Pulmonary artery endothelial cell (primary cell): Measurements from ENCODE around the gene SLC38A4. TPM values are rescaled to one million over a fixed set of nuclear protein-coding genes. Genes with fewer than 3 reads are reported as not detected.
"Not testable (repeated sequence)": the region's sequence is repeated elsewhere in the genome, so short reads cannot be mapped to it uniquely, and the experiment has no call there.

Experiments used
- DNase-seq: peaks from one replicate; pipeline ENCODE4 v3.0.0-alpha.2; 2011; ENCODE audit warnings: low read depth, low spot score
- total RNA-seq: library from RNA; depleted of rRNA; stranded (reverse); fragments of >200 nt; gene quantifications from 2 replicates; pipeline ENCODE4 v1.2.3, GENCODE V29; 2014

Gene SLC38A4
- total RNA-seq, 1 donor from 2014 or later, result under 0.01 TPM

GRCh38 chr12:46777587-46777986, 48.2 kb downstream of the SLC38A4 start:
- no peak for DNase-seq

GRCh38 chr12:46775796-46776195, 50.0 kb downstream of the SLC38A4 start:
- DNase-seq, result no peak

- DNase-seq, result no peak
Measured at GRCh38 chr12:46774322-46774633, 51.5 kb downstream of the SLC38A4 start.

GRCh38 chr12:46773586-46774321, 52.0 kb downstream of the SLC38A4 start:
- no peak for DNase-seq

- DNase-seq, result no peak
Measured at GRCh38 chr12:46771268-46771827, 54.4 kb downstream of the SLC38A4 start.

GRCh38 chr12:46770501-46771183, 55.2 kb downstream of the SLC38A4 start:
- DNase-seq, result no peak

- no peak for DNase-seq
Measured at GRCh38 chr12:46764005-46764404, 61.8 kb downstream of the SLC38A4 start.

- no peak for DNase-seq
Measured at GRCh38 chr12:46763230-46763629, 62.6 kb downstream of the SLC38A4 start.

GRCh38 chr12:46754550-46754949, 71.2 kb downstream of the SLC38A4 start:
- DNase-seq, result no peak

- no peak for DNase-seq
Measured at GRCh38 chr12:46752396-46752795, 73.4 kb downstream of the SLC38A4 start.

- no peak for DNase-seq
Measured at GRCh38 chr12:46751173-46751572, 74.6 kb downstream of the SLC38A4 start.

GRCh38 chr12:46749322-46749721, 76.5 kb downstream of the SLC38A4 start:
- DNase-seq, result no peak

GRCh38 chr12:46744283-46744682, 81.5 kb downstream of the SLC38A4 start:
- no peak for DNase-seq

GRCh38 chr12:46743456-46743855, 82.3 kb downstream of the SLC38A4 start:
- no peak for DNase-seq

- not testable (repeated sequence) for DNase-seq
Measured at GRCh38 chr12:46742271-46742670, 83.5 kb downstream of the SLC38A4 start.

GRCh38 chr12:46725332-46725731, 100.5 kb downstream of the SLC38A4 start:
- no peak for DNase-seq

GRCh38 chr12:46723629-46724419, 102.0 kb downstream of the SLC38A4 start:
- no peak for DNase-seq

GRCh38 chr12:46722394-46723185, 103.2 kb downstream of the SLC38A4 start:
- no peak for DNase-seq

GRCh38 chr12:46718495-46718894, 107.3 kb downstream of the SLC38A4 start:
- DNase-seq, result no peak

GRCh38 chr12:46717868-46718267, 107.9 kb downstream of the SLC38A4 start:
- no peak for DNase-seq

GRCh38 chr12:46717159-46717558, 108.6 kb downstream of the SLC38A4 start:
- no peak for DNase-seq
